ENCODE data around the gene ZNF639. TPM values are rescaled to one million over a fixed set of nuclear protein-coding genes. Genes with fewer than 3 reads are reported as not detected.

ZNF639 gene
- total RNA-seq, 4 donors from 2014 or later, result 19.5 to 36.1 (median 25.1) TPM

DNA sequence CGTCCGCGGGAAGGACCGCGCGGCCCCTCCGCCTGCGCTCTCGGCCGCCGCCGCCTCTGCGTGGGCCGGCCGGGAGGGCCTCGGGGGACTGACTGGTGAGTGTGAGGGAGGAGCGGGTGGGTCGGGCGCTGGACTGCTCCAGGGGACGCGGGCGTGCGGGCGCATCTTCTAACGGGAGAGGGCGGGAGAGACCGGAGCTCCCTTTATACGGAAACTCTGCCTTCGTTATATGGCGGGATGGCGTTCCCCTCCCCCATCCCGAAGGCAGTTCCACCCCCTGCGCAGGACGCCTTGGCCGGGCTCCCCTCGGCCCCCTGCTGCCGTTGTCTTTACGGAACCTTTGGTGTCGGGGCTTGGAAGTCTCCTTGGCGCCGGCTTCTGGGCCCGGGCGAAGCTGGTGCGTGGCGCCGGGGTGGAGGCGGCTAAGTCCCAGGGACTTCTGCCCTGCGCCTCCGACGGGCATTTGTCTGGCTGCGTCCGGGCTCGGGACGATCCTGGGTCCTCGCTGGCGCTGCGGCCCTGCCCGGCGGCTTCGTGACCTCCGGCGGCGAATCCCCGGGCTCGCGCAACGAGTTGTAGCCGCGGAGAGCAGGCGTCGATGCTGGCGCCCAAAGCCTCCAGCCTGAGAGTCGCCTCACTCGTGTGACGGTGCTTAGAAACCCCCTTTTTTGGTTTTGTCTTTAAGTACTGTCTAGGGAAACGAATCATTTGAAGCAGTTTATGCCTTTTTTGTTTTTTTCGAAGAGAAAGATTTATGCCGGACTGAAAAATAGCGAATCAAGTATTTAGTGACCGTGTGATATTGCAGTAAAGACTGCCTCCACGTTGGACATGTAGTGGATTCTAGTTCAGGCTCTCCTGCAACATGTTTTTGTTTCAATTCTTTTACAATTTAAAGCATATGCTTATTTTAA is 623 bp downstream of the ZNF639 start:
- peak overlapping the region; percentile 87 for H3K4me3 ChIP-seq (ENCODE audit: low read depth, poor library complexity, severe bottlenecking)
- intact Hi-C loops (cut with DNase I; ENCODE audit: low total_unique reads), result no loop called here
- DNase-seq (ENCODE audit: low spot score in 2 of 2), result peak; percentile 65 to 93
- WGBS, 2 donors, result 0 to 1% methylated on average over 38 to 59 of the region's 81 CpGs
- no peak for TF ChIP-seq POLR2A (IDR thresholded peaks at IDR 0.05)

GRCh38 chr3:179324270-179324754 is 1.5 kb downstream of the ZNF639 start:
- no peak for TF ChIP-seq POLR2A (IDR thresholded peaks at IDR 0.05)
- TF ChIP-seq, protein P1, sequence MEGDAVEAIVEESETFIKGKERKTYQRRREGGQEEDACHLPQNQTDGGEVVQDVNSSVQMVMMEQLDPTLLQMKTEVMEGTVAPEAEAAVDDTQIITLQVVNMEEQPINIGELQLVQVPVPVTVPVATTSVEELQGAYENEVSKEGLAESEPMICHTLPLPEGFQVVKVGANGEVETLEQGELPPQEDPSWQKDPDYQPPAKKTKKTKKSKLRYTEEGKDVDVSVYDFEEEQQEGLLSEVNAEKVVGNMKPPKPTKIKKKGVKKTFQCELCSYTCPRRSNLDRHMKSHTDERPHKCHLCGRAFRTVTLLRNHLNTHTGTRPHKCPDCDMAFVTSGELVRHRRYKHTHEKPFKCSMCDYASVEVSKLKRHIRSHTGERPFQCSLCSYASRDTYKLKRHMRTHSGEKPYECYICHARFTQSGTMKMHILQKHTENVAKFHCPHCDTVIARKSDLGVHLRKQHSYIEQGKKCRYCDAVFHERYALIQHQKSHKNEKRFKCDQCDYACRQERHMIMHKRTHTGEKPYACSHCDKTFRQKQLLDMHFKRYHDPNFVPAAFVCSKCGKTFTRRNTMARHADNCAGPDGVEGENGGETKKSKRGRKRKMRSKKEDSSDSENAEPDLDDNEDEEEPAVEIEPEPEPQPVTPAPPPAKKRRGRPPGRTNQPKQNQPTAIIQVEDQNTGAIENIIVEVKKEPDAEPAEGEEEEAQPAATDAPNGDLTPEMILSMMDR (IDR thresholded peaks at IDR 0.05), result no peak
- H3K4me3 ChIP-seq (ENCODE audit: low read depth, poor library complexity, severe bottlenecking), result peak overlapping the region; percentile 87
- intact Hi-C loops (cut with DNase I; ENCODE audit: low total_unique reads), result no loop called here
- DNase-seq (ENCODE audit: low spot score in 2 of 2), result no peak
- WGBS, 2 donors, result 1 to 3% methylated on average over 8 of the region's 8 CpGs

DNA sequence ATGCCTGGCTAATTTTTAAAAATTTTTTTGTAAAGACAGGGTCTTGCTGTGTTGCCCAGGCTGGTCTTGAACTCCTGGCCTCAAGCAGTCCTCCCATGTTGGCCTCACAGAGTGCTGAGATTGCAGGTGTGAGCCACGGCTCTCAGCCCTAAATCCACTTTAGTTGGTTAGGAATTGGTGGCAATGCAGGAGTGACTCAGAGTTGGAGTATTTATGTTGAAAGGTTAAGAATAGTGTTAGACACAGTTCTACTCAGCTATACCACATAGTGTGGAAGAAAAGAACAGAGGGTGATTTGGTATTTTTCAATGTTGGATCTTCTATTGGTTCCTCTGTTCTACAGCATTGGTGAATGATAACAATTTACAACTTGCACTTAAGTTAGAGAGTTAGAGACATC is 7.6 kb downstream of the ZNF639 start:
- H3K4me3 ChIP-seq (ENCODE audit: low read depth, poor library complexity, severe bottlenecking), result no peak overlapping the region
- 84 to 88% methylated on average over 1 of the region's 1 CpG for WGBS, 2 donors
- DNase-seq (ENCODE audit: low spot score in 2 of 2), result no peak
- intact Hi-C loops (cut with DNase I; ENCODE audit: low total_unique reads), result no loop called here
- TF ChIP-seq POLR2A (IDR thresholded peaks at IDR 0.05), result no peak
- TF ChIP-seq, protein P1 (IDR thresholded peaks at IDR 0.05), result no peak

GRCh38 chr3:179332240-179332639 is 9.4 kb downstream of the ZNF639 start:
- no peak overlapping the region for H3K4me3 ChIP-seq (ENCODE audit: low read depth, poor library complexity, severe bottlenecking)
- WGBS, 2 donors, result 96 to 97% methylated on average over 4 of the region's 4 CpGs
- DNase-seq (ENCODE audit: low spot score in 2 of 2), result no peak
- intact Hi-C loops (cut with DNase I; ENCODE audit: low total_unique reads), result no loop called here
- no peak for TF ChIP-seq POLR2A (IDR thresholded peaks at IDR 0.05)
- TF ChIP-seq, protein P1 (IDR thresholded peaks at IDR 0.05), result no peak

GRCh38 chr3:179333084-179333483 is 10.3 kb downstream of the ZNF639 start:
- intact Hi-C loops (cut with DNase I; ENCODE audit: low total_unique reads), result no loop called here
- TF ChIP-seq POLR2A (IDR thresholded peaks at IDR 0.05), result no peak
- TF ChIP-seq, protein P1 (IDR thresholded peaks at IDR 0.05), result no peak
- DNase-seq (ENCODE audit: low spot score in 2 of 2), result no peak
- H3K4me3 ChIP-seq (ENCODE audit: low read depth, poor library complexity, severe bottlenecking), result no peak overlapping the region
- WGBS, 2 donors, result 88 to 91% methylated on average over 2 of the region's 2 CpGs

- WGBS, 2 donors, result 87 to 95% methylated on average over 1 of the region's 1 CpG
Measured at GRCh38 chr3:179336345-179336929, 13.6 kb downstream of the ZNF639 start.

More at GRCh38 chr3:179336345-179336929, 13.6 kb downstream of the ZNF639 start:
- H3K4me3 ChIP-seq (ENCODE audit: low read depth, poor library complexity, severe bottlenecking), result no peak overlapping the region
- no peak for DNase-seq (ENCODE audit: low spot score in 2 of 2)
- intact Hi-C loops (cut with DNase I; ENCODE audit: low total_unique reads), result no loop called here
- no peak for TF ChIP-seq POLR2A (IDR thresholded peaks at IDR 0.05)
- TF ChIP-seq, protein P1 (IDR thresholded peaks at IDR 0.05), result no peak
